Suppressor macrophage (primary cell): ENCODE results near the gene SPZ1.
"Not testable (repeated sequence)": the region's sequence is repeated elsewhere in the genome, so short reads cannot be mapped to it uniquely, and the experiment has no call there.

Experiments used
- DNase-seq, 4 experiments: peaks; one replicate each; pipeline ENCODE4 v3.0.0-alpha.2; 2020 to 2022
- total RNA-seq, 17 experiments: gene quantifications; one replicate each; lab custom pipeline; 2026; ENCODE audit warnings: mixed read lengths in 6 of 17, inconsistent platforms in 3 of 17; lab: John Stamatoyannopoulos, UW

SPZ1 gene, protein sequence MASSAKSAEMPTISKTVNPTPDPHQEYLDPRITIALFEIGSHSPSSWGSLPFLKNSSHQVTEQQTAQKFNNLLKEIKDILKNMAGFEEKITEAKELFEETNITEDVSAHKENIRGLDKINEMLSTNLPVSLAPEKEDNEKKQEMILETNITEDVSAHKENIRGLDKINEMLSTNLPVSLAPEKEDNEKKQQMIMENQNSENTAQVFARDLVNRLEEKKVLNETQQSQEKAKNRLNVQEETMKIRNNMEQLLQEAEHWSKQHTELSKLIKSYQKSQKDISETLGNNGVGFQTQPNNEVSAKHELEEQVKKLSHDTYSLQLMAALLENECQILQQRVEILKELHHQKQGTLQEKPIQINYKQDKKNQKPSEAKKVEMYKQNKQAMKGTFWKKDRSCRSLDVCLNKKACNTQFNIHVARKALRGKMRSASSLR
- 0 to 0.77 (median 0) reads per million in 17 experiments for total RNA-seq

DNA sequence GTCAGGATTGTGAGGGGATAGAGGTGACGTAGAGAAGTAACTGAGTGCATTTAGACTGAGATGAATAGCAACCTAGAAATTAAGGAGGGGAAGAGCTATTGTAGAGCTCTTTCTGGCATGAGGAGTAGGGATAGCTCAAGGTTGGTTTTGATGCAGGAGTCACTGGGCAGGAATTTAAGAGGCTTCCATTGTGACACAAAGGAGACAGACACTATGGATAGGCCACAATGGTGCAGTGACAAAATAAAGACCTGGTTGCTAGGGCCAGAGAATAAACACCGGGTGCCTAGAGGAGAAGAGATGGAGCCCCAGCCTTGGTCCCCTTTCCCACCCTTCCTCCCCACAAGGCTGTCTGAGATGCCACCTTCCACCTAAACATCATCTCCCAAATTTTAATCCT is at the start of gene SPZ1:
Gene SPZ1 (plus strand): TSS at position 301 of the 400 bp plus-strand sequence. CDS start 214 bp downstream, outside the sequence.
- DNase-seq, result no peak

DNA sequence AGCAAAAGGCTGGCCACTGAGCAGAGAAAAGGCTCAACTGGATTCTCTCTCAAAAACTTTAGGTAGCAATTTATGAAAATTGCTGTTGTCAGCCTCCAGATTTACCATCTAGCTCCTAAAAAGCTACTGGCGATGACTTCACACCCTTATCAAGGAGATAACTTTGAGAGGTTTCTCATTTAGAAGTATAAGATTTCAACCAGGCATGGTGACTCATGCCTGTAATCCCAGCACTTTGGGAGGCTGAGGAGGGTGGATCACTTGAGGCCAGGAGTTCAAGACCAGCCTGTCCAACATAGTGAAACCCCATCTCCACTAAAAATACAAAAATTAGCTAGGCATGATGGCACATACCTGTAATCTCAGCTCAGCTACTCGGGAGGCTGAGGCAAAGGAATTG is 49.3 kb upstream of the SPZ1 start:
- DNase-seq, result not testable (repeated sequence)

DNA sequence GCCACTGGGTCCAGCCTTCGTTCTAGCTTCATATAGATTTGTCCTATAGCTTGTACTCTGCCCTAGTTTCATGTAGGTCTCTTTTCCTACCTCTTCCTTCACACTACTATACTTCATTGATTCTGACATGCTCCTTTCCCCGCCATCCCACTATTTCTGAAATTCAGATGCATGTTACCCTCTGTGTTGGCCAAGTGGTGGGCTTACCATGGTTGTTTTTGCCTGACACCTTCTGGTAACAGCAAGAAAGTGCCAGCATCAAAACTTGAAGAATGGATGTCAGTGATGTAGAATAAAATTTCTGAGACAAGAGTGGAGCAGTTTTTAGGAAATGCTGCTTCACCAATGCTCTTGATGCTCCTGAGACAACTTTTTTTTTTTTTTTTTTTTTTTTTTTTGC is 44.5 kb upstream of the SPZ1 start:
- DNase-seq, result peak in 2 of 4 experiments; percentile 23 to 32

DNA sequence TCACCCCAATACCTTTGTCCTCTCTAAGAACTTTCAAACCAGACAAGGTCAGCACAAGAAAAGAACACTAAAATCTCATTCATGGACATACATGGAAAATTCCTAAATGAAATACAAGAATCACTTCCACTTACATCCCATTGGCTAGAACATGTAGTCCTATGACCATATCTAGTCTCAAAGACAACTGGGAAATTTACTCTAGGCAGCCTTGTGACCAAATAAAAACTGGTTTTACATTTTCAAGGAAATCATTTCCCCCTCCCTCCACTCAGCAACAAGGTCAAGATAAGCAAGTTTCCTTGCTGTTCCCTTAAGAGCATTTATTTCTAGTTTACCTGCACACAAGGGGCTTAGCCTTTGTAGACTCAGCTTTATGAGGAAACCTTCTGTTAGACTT is 43.6 kb upstream of the SPZ1 start:
- DNase-seq, result no peak

DNA sequence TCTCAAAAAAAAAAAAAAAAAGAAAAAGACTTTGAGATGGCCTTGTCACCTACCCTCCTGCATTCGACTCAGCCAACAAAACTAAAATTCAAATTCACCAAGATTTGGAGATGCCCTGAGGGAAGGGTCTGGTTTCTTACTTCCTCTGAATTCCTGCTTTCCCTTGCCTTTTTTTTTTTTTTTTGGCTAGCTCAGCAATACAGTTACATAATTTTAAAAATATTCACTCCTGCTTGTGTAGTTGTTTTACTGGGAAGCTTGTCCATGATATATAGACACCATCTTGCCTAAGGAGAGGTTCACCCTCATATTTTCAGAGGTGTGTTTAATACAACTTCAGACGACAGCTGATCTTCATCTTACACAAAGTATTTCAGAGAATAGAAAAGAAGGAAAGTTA is 42.6 kb upstream of the SPZ1 start:
- DNase-seq, result no peak

DNA sequence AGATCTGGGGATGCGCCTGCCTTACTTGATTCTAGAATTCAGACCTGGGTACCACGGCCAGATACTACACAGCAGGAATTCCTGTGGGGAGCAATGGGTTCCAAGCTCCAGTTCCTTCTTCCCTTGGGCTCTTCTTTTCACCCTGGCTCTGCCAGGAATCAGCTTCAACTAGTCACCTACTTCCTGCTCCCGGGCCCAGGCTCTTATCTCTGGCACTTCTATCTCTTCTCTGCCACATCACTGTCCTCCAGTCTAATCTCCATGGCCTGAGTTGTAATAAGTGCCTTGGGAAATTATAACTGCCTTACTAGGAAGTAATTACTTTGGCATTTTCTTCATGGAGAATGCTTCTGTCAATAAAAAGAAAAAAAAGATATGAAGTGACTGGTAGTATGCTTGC is 37.7 kb upstream of the SPZ1 start:
- DNase-seq, result no peak

DNA sequence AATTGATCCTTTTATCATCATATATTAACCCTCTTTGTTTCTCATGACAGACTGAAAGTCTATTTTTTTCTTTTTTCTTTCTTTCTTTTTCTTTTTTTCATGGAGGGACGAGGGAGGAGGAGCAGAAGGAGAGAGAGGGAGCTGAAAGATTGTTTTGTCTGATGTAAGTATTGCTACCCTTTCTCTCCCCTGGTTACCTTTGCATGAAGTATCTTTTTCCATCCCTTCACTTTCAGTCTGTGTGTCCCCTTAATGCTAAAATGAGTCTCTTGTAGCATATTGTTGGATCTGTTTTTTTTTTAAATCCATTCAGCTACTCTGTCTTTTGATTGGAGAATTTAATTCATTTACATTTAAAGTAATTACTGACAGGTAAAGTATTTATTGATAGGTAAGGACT is 36.4 kb upstream of the SPZ1 start:
- DNase-seq, result no peak

DNA sequence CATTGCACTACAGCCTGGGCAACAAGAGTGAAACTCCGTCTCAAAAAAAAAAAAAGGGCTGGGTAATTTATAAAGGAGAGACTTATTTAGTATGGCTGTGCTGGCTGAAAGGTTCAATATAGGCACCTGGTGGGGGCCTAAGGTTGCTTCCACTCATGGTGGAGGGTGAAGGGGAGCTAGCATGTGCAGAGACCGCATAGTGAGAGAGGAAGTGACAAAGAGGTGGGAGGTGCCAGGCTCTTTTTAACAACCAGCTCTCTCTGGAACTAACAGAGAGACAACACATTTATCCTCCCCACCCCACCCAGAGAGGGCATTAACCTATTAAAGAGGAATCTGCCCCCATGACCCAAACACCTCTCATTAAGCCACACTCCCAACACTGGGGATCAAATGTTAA is 35.1 kb upstream of the SPZ1 start:
- peak in 1 of 4 experiments; percentile 34 for DNase-seq

DNA sequence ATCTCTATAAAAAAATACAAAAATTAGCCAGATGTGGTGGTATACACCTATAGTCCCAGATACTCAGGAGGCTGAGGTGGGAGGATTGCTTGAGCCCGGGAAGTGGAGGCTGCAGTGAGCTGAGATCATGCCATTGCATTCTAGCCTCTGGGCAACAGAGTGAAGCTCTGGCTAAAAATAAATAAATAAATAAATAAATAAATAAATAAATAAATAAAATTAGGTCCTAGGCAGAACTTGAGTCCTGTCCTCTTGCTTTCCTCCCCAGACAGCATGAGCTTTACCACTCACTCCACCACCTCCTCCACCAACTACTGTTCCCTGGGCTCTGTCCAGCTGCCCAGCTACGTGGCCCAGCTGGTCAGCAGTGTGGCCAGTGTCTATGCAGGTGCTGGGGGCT is 31.6 kb upstream of the SPZ1 start:
- DNase-seq, result no peak

DNA sequence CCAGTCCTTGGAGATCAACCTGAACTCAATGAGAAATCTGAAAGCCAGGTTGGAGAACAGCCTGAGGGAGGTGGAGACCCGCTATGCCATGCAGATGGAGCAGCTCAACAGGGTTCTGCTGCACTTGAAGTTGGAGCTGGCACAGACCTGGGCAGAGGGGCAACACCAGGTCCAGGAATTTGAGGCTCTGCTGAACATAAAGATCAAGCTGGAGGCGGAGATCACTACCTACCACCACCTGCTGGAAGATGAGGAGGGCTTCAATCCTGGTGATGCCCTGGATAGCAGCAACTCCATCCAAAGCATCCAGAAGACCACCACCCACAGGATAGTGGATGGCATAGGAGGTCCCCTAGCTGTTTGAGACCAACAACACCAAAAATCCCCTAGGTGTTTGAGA is 30.5 kb upstream of the SPZ1 start:
- DNase-seq, result no peak

DNA sequence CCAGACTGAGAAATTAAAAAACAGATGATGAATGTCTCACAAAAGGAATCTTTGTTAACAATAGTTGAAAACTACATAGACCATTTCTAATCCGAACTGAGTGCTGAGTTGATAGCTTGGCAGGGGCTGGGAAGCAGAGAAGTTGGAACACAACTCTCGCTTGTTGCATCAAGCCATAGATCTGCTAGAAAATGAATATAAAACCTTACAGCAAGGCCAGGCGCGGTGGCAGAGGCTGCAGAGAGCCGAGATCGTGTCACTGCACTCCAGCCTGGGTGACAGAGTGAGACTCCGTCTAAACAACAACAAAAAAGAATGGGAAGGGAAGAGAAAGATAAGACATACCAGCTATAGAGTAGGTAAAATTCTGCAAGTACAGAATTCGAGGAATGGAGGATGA is 28.0 kb upstream of the SPZ1 start:
- no peak for DNase-seq

DNA sequence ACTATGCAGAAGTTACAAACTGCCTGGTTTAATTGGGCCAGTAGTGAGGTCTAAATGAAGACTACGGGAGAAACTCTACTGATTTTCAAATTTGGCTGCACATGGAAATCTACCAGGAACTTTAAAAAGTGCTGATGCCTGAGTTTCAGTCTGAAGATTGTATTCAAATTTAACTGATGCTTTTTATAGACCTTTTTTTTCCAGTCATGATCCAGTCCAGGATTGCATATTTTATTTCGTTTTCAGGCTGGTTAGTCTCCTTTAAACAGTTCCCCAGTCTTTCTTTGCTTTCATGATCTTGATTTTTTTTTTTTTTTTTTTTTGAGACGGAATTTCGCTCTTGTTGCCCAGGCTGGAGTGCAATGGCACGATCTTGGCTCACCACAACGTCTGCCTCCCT is 23.7 kb upstream of the SPZ1 start:
- no peak for DNase-seq

DNA sequence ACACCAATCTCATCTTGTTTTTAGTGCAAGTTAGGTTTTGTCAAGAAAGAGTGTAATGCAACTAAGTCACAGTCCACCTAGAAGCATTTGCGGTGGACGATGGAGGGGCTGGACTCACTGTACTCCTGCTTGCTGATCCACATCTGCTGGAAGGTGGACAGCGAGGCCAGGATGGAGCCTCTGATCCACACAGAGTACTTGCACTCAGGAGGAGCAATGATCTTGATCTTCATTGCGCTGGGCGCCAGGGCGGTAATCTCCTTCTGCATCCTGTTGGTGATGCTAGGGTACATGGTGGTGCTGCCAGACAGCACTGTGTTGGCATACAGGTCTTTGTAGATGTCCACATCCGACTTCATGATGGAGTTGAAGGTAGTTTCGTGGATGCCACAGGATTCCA is 20.2 kb upstream of the SPZ1 start:
- DNase-seq, result no peak

DNA sequence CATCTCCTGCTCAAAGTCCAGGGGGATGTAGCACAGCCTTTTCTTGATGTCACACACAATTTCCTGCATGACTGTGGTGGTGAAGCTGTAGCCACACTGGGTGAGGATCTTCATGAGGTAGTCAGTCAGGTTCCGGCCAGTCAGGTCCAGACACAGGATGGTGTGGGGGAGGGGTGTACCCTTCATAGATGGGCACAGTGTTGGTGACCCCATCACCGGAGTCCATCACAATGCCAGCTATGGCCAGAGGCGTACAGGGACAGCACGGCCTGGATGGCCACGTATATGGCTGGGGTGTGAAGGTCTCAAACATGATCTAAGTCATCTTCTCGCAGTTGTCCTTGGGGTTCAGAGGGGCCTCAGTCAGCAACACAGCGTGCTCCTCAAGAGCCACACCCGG is 19.7 kb upstream of the SPZ1 start:
- no peak for DNase-seq

DNA sequence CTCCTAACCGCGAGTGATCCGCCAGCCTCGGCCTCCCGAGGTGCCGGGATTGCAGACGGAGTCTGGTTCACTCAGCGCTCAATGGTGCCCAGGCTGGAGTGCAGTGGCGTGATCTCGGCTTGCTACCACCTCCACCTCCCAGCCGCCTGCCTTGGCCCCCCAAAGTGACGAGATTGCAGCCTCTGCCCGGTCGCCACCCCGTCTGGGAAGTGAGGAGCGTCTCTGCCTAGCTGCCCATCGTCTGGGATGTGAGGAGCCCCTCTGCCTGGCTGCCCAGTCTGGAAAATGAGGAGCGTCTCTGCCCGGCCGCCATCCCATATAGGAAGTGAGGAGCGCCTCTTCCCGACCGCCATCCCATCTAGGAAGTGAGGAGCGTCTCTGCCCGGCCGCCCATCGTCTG is 19.0 kb upstream of the SPZ1 start:
- DNase-seq, result not testable (repeated sequence)

DNA sequence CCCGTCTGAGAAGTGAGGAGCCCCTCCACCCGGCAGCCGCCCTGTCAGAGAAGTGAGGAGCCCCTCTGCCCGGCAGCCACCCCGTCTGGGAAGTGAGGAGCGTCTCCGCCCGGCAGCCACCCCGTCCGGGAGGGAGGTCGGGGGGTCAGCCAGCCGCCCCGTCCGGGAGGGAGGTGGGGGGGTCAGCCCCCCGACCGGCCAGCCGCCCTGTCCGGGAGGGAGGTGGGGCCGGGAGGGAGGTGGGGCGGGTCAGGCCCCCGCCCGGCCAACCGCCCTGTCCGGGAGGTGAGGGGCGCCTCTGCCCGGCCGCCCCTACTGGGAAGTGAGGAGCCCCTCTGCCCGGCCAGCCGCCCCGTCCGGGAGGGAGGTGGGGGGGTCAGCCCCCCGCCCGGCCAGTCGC is 18.5 kb upstream of the SPZ1 start:
- DNase-seq, result not testable (repeated sequence)

DNA sequence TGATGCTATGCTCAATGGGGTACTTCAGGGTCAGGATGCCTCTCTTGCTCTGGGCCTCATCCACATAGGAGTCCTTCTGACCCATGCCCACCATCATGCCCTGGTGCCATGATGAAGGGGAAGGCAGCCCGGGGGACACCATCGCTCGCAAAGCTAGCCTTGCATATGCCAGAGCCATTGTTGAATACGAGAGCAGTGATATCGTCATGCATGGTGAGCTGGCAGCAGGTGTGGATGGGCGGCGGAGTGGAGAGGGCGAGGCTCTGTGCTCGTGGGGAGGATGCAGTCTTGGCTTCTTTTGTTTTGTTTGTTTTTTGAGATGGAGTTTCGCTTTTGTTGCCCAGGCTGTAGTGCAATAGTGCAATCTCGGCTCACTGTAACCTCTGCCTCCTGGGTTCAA is 17.2 kb upstream of the SPZ1 start:
- no peak for DNase-seq

DNA sequence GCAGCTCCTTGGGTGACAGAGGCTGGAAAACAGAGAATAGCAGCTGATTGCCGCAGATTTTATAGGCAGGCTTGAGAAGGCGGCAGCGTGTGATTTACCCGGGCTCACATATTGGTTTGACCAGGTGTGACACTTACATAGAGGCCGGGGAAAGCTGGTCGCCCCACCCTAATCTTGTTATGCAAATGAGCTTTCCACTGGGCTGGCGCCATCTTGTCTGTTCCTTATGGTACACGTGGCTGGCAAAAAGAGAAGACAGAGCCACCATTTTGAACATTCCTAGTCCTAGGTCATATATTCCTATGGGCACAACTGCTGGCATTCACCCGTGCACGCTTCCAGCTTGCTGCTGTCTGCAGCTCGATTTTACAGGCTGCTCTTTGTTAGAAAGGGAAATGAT is 11.3 kb upstream of the SPZ1 start:
- no peak for DNase-seq

DNA sequence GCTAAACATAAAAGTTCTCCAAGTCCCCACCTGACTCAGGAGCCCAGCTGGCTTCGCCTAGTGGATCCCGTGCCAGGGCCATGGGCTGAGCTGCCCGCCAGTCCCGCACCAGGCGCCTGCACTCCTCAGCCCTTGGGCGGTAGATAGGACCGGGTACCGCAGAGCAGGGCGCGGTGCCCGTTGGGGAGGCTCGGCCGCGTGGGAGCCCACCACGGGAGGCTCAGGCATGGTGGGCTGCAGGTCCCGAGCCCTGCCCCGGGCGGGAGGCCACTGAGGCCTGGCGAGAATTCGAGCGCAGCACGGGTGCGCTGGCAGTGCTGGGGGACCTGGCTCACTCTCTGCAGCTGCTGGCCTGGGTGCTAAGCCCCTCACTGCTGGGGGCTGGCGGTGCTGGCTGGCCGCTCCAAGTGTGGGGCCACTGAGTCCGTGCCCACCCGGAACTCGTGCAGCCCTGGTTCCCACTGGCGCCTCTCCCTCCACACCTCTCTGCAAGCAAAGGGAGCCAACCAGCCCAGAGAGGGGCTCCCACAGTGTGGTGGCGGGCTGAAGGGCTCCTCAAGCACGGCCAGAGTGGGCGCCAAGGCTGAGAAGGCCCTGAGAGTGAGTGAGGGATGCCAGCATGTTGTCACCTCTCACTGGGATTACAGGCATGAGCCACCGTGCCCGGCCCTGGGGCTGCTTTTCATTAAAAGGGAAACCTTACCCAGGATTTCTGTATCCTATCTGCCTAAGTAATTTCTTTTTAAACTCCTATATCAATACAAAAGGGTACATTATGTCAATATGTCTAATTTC is 9.7 kb upstream of the SPZ1 start:
- DNase-seq, result no peak

DNA sequence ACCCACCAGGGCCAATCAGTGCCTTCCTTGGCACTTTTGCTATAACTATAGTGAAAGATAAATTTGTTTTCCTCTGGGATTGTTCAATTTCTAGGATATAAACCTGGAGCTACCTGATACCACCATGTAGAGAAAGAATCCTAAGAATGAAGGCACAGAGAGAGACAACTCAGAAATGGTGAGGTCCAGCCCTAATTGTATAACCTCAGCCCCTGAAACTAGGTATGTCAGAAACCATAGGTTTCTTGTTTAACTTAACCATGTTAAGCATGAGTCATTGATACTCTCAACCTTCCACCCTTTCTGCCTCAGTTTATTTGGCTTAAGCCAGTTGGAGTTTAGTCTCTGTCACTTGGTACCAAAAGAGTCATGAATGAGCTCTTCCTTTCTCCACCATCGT is 4.6 kb upstream of the SPZ1 start:
- DNase-seq, result no peak

DNA sequence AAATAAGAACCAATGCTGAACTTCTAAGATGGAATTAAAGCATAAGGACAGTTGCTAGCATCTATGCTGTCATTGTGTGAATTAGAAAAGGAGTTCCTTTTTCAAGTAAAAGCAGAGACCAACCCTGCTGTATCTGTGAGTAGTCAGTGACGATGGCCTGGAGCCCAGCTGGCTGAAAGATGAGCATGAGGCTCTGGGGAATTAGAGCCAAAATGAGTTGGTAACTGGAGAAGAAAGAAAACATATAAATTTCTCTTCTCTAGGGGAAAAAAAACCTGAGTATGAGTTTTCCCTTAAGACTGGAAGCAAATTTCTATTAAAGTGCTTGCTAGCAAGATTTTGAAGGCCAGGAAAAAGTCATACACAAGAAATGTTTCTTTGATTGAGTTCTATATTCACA is 1.6 kb upstream of the SPZ1 start:
- DNase-seq, result no peak

DNA sequence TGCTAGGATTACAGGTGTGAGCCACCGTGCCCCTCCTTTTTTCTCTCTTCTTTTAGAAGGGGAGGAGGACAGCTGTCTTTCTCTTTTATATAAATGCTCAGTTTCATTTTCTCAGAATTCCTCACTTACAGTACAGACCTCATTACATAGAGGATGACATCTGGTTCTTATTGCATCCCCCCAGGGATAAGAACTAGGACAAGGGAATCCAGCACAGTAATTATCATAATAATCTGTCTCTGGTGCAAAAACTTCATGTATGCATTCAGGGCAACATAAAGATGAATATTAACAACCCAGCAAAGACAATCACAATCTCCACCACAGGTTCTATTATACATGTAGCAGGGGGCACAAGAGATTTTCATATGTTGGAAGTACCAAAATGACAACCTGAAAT is 5.1 kb downstream of the SPZ1 start:
- DNase-seq, result no peak

DNA sequence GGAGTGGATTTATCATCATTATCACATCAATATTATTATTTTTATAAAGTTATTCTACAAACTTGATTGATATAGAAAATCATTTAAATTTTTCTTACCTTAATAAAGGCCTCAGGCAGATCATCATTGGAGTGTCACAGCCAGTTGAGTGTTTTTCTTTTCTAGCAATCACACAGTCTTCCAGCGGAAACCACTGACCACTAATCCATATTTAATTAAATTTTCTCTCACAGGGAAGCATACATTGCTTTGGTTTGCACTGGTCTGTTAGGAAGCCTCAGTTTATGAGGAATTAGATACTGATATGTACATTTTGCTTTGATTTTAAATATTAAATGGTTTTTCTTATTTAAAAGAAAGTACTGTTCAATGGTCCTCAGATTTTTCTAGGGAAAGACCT is 6.7 kb downstream of the SPZ1 start:
- DNase-seq, result no peak

DNA sequence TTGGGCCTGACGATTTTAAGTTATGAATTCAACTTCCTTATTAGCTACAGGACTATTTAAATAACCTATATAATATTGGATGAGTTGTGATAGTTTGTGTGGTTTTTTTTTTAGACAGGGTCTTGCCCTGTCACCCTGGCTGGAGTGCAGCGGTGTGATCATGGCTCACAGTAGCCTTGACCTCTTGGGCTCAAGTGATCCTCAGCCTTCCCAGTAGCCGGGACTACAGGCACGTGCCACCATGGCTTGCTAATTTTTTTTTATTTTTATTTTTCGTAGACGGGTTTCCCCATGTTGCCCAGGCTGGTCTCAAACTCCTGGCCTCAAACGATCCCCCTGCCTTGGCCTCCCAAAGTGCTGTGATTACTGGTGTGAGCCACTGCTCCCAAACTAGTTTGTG is 17.6 kb downstream of the SPZ1 start:
- DNase-seq, result no peak
